Activated naive CD4-positive, alpha-beta T cell treated with anti-CD3 and anti-CD28 coated beads, Interleukin-2, amount 10 ng/mL, durations not matched to agents 7 days and 5 days (primary cell): ENCODE data around the gene JCHAIN.

ENCODE experiments used
- CTCF ChIA-PET: fragments of 350-600 bp; sonication (Branson Sonifier 250); formaldehyde crosslinking; loops from one replicate; lab custom pipeline; 2021; ENCODE audit warnings: antibody characterized with exemption; lab: Charles Lee
- DNase-seq: peaks from one replicate; pipeline ENCODE4 v3.0.0-alpha.2; 2020
- H3K27ac Mint-ChIP-seq: one replicate; pipeline ENCODE4 v1.8.0; 2021; ENCODE audit warnings: mild to moderate bottlenecking, moderate library complexity, mixed read lengths
- H3K27me3 Mint-ChIP-seq: one replicate; pipeline ENCODE4 v1.8.0; 2021; ENCODE audit warnings: mild to moderate bottlenecking, mixed read lengths
- H3K36me3 Mint-ChIP-seq: one replicate; pipeline ENCODE4 v1.8.0; 2021; ENCODE audit warnings: mixed read lengths
- H3K4me1 Mint-ChIP-seq: one replicate; pipeline ENCODE4 v1.8.0; 2021; ENCODE audit warnings: mixed read lengths
- H3K4me3 Mint-ChIP-seq: one replicate; pipeline ENCODE4 v1.8.0; 2021; ENCODE audit warnings: mild to moderate bottlenecking, moderate library complexity, mixed read lengths
- H3K9me3 Mint-ChIP-seq: one replicate; pipeline ENCODE4 v1.8.0; 2021; ENCODE audit warnings: mixed read lengths

Gene JCHAIN

DNA sequence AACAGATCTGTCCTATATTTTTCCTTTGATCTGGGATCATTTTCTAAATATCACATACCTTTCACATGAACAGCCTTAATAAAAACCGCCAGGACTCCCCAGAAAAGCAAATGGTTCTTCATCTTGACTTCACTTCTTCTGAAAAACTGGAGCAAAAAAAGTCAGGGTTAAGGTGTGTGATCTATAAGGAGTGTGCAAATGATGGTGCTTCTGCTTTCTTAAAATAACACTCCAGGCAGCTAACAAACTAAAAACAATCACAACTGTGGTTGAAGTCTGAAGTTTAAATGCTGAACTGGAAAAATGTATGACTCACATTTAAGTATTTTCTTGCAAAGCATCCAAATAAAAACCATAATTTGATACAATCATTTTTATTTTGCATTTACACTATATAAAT lies at the start of gene JCHAIN:
Gene JCHAIN (minus strand): TSS at position 140 of the 400 bp plus-strand sequence. CDS start 18 bp downstream, at position 122.
- Mint-ChIP-seq H3K4me3 (no peak within 1 kb of the TSS), H3K9me3 (no peaks in the 10 kb centered on the region), H3K27ac (no peak within 1 kb of the TSS), H3K36me3 (no peaks in the 10 kb centered on the region), H3K27me3 (peaks cover 5% of the 10 kb centered on the region), H3K4me1 (peaks cover 30% of the 10 kb centered on the region)
- CTCF ChIA-PET = no interaction called here
- no peak for DNase-seq

DNA sequence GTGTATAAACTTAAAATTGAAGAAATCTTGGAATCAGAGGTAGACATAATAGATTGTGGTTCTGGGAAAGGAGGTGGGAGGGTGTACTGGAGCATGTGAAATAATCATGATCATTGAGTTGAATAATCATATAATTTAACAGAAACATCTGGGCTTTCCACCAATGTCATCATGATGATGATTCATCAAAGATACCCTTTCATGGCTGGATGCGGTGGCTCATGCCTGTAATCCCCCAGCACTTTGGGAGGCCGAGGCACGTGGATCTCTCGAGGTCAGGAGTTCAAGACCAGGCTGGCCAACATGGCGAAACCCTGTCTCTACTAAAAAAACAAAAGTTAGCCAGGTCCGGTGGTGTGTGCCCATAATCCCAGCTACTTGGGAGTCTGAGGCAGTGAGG lies 48.8 kb upstream of the JCHAIN start:
- peaks cover 5% of the 10 kb centered on the region for H3K36me3 Mint-ChIP-seq
- no peaks in the 10 kb centered on the region for H3K9me3 Mint-ChIP-seq
- H3K27me3 Mint-ChIP-seq = no peaks in the 10 kb centered on the region
- no peak for DNase-seq
- H3K4me1 Mint-ChIP-seq = peaks cover 37% of the 10 kb centered on the region
- H3K27ac Mint-ChIP-seq = no peak overlapping the region
- CTCF ChIA-PET = no interaction called here
- H3K4me3 Mint-ChIP-seq = no peak overlapping the region

DNA sequence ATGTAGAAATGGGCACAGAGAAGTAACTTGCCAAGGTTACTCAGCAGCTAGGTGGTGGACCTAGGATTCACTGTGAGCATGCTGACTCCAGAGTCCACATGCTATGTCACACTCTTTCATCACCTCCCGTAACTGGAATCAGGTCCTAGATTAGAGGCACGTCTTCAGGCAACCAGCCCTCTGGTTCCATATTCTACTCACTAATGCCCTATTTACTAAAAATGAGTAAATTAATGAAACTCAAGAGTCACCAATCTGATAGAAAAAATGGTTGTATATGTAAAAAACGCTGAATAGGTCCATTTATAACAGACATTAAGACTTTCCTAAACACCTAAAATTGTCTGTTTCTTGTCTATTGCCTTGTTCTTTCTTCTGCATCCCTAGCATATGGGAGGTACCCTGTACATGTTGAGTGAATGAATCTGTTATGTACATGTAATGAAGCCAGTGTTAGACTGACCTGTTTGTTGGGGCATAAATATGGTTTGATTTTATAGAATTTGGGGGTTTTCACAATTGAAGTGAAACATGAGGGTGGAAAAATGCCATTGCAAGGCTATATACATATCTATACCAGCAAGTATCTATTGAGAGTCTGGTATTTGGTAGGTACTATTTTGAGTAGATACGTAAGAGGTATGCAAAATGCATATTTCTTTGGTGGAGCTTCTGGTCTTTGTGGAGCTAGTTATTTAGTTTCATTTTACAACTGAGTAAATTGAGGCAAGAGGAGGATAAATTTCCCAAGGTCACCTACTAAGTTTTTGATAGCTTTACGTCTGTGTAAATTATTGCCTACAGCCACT lies 48.0 kb upstream of the JCHAIN start:
- Mint-ChIP-seq H3K27me3 (no peaks in the 10 kb centered on the region), H3K27ac (no peak overlapping the region), H3K4me1 (peaks cover 44% of the 10 kb centered on the region), H3K4me3 (no peak overlapping the region), H3K36me3 (peaks cover 5% of the 10 kb centered on the region), H3K9me3 (no peaks in the 10 kb centered on the region)
- CTCF ChIA-PET = interaction anchor here (0.8 to 1.0 kb wide), 2 partner anchors 8 to 25 kb away, joined by 3 read pairs; no protein-coding TSS in a partner anchor
- DNase-seq = no peak

DNA sequence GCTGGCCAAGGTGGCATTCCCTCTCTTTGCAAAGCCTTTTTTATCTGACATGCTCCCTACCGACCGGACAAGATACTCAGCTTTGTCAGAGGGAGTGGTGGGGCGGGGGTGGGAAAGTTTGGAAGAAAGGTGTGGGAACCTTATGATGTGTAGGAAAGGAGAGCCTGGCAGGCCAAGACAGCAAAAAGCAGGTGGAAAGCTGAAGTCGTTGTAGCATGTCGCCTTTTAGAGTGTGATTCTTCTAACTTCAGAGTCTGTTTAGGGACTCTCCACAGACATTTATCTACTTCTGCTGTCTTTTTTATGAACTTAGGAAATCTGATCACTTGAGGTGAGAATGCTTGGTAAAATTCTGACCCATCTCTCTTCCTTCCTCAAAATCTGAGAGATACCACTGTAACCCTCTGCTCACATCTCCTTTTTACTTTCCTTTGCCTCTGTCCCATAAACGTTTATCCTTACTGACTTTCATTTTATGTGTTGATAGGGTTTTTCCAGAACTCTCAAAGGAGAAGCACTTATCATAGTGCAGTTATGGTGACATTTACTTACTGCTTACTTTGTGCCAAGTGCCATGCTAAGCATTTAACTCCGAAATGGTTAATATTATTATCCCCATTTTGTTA lies 47.3 kb upstream of the JCHAIN start:
- H3K27ac Mint-ChIP-seq = no peak overlapping the region
- no peak overlapping the region for H3K4me3 Mint-ChIP-seq
- CTCF ChIA-PET = interaction anchor here (0.5 to 1.3 kb wide), 5 partner anchors 8 to 24 kb away, joined by 3 to 7 read pairs (median 3); no protein-coding TSS in a partner anchor
- no peaks in the 10 kb centered on the region for H3K27me3 Mint-ChIP-seq
- H3K36me3 Mint-ChIP-seq = peaks cover 5% of the 10 kb centered on the region
- peaks cover 44% of the 10 kb centered on the region for H3K4me1 Mint-ChIP-seq
- H3K9me3 Mint-ChIP-seq = no peaks in the 10 kb centered on the region
- no peak for DNase-seq

DNA sequence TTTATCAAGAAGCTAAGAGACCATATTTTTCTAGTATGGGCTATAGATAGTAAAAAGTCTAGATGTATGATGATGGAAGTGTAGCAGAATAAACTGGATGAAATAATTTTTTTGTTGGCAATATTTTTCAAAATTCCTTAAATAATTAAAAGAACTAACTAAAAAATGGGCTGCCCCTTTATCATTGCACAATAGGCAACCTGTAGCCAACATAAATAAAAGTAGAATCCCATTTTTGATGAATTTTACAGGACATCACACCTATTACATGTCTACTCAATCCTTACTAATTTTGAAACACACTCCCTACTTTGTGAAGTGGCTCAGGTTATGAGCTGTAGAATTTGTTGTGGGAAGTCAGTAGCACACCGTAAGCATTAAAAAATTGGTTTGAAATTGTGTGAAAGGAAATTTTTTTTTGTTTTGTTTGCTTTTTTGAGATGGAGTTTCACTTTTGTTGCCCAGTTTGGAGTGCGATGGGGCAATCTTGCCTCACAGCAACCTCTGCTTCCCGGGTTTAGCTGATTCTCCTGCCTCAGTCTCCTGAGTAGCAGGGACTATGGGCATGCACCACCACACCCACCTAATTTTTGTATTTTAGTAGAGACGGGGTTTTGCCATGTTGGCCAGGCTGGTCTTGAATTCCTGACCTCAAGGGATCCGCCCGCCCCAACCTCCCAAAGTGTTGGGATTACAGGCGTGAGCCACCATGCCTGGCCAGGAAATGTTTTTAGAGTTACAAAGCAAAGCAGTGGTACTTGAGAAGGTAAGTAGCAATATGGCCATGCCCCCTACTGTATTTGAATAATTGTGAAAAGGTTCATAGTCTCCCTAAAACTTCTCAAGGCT lies 46.5 kb upstream of the JCHAIN start:
- H3K4me3 Mint-ChIP-seq = no peak overlapping the region
- H3K27me3 Mint-ChIP-seq = no peaks in the 10 kb centered on the region
- H3K36me3 Mint-ChIP-seq = peaks cover 5% of the 10 kb centered on the region
- DNase-seq = no peak
- no peaks in the 10 kb centered on the region for H3K9me3 Mint-ChIP-seq
- CTCF ChIA-PET = interaction anchor here (1.1 to 1.3 kb wide), 3 partner anchors 9 to 24 kb away, joined by 3 to 7 read pairs (median 3); no protein-coding TSS in a partner anchor
- peaks cover 44% of the 10 kb centered on the region for H3K4me1 Mint-ChIP-seq
- H3K27ac Mint-ChIP-seq = no peak overlapping the region

DNA sequence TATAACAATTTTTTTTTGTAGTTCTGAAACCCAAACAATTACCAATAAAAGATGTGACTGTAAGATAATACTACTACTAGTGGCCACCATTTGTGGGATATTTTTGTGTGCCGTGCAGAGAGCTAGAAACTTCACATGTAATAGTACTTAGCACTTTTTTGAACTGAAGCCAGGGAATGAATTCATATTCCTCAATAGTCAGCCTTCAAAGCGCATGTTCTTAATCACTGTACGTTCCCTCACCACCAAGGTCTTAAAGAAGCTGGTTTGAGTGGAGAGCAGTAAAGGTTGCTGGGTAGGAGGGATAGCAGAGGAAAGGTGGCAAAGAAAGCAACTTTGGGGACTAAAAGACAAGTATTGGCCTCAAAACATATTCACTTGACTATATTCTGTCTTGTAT lies 45.8 kb upstream of the JCHAIN start:
- Mint-ChIP-seq H3K36me3 (peaks cover 5% of the 10 kb centered on the region), H3K27me3 (no peaks in the 10 kb centered on the region), H3K27ac (no peak overlapping the region), H3K9me3 (no peaks in the 10 kb centered on the region), H3K4me1 (peaks cover 49% of the 10 kb centered on the region), H3K4me3 (no peak overlapping the region)
- no peak for DNase-seq
- CTCF ChIA-PET = interaction anchor here (0.6 to 1.2 kb wide), 3 partner anchors 8 to 110 kb away, joined by 3 to 7 read pairs (median 4); no protein-coding TSS in a partner anchor

DNA sequence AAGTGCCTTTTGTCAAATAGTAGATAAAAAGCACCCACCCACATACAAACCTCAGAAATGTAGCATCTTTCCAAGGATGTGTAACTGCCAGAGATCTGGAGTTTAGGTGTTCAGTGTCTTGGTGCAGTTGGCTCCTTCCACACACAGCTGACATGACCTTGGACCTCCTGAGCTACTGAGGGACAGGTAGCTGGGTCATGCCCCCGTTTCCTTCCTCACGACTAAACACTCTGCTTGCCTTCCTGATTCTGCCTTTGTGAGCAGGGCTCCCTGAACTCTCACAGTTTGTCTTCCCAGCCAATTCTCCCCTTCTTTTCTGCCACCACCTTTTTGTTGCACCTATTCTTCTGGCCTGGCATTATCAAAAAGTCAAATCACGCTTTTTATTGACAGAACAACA lies 45.3 kb upstream of the JCHAIN start:
- Mint-ChIP-seq H3K27ac (no peak overlapping the region), H3K36me3 (peaks cover 5% of the 10 kb centered on the region), H3K9me3 (no peaks in the 10 kb centered on the region), H3K4me3 (no peak overlapping the region), H3K27me3 (no peaks in the 10 kb centered on the region), H3K4me1 (peaks cover 53% of the 10 kb centered on the region)
- CTCF ChIA-PET = interaction anchor here (0.6 kb wide), 1 partner anchor 111 kb away, joined by 4 read pairs; no protein-coding TSS in a partner anchor
- no peak for DNase-seq

DNA sequence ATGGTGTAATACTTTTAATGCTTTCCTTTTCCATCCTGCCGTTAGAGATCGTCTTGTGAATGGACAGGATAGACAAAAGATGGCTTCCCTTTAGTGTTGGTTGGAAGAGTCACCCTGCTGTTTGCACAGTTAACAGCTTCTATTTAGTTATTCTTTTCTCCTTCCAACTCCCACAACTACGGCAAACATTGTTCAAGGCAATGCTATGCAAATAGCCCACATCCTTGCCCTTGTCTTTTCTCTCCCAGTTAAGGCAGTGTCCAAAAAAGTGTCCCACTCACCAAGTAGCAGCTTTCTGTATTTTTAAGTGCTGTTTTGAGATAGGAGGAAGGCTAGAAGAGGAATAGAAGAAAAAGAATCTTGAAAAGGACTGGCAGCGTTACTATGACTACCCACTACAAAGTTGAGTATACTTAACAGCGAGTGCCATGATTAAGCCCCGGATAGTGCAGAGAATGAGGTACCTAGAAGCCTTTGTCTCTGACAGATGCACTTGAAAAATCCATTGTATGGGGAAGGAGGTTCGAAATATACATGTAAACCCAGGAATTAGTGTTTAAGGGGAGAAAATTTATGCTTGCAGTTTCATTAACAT lies 43.4 kb upstream of the JCHAIN start:
- peaks cover 4% of the 10 kb centered on the region for H3K36me3 Mint-ChIP-seq
- H3K4me1 Mint-ChIP-seq = peaks cover 58% of the 10 kb centered on the region
- CTCF ChIA-PET = no interaction called here
- H3K9me3 Mint-ChIP-seq = no peaks in the 10 kb centered on the region
- no peak overlapping the region for H3K27ac Mint-ChIP-seq
- no peaks in the 10 kb centered on the region for H3K27me3 Mint-ChIP-seq
- DNase-seq = no peak
- no peak overlapping the region for H3K4me3 Mint-ChIP-seq

DNA sequence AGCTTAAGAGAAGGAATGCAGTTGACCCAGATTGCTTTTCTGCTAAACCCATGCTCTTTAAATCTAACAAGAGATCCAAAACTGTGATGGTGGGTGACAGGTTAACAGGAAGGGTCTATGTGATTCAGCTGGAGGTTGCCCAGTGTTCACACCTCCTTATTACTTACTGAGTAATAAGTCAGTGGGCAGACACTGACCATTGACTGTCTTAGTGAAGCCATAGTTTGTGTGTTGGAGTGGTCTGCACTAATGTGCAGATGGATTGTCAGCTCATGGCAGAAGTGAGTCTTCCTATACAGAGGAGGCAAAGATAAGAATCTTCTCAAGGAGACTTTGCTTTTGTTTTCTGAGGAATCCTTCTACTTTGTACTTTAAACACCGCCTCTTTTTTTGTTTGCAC lies 40.2 kb upstream of the JCHAIN start:
- H3K27ac Mint-ChIP-seq = peak overlapping the region; percentile 77
- H3K27me3 Mint-ChIP-seq = no peaks in the 10 kb centered on the region
- H3K36me3 Mint-ChIP-seq = peaks cover 2% of the 10 kb centered on the region
- peaks cover 47% of the 10 kb centered on the region for H3K4me1 Mint-ChIP-seq
- no peaks in the 10 kb centered on the region for H3K9me3 Mint-ChIP-seq
- DNase-seq = no peak
- peak overlapping the region; percentile 82 for H3K4me3 Mint-ChIP-seq
- CTCF ChIA-PET = interaction anchor here (0.7 to 4.2 kb wide), 7 partner anchors 15 to 89 kb away, joined by 4 to 14 read pairs (median 5); partner anchors contain the start of genes RUFY3 and UTP3

DNA sequence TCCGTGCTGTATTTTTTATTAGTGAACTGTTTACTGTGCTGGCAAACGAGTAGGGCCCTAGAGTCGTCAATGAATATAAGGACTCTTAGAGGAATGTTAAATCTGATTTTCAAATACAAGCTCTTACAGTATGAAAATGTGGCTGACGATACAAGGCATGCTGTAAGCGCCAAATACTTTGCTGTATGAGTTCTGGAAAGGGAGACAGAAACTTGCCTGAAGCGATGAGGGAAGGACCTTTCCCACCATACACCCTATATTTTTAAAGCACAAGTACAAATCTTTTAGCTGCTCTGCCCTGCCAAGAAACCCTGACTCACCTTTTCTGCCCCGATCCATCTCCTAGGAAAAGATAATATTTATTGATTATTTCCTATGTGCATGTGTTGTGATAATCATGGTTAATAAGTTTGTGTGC lies 39.7 kb upstream of the JCHAIN start:
- Mint-ChIP-seq H3K36me3 (peaks cover 2% of the 10 kb centered on the region), H3K9me3 (no peaks in the 10 kb centered on the region), H3K4me3 (peak overlapping the region; percentile 82), H3K27ac (peak overlapping the region; percentile 77), H3K27me3 (no peaks in the 10 kb centered on the region), H3K4me1 (peaks cover 44% of the 10 kb centered on the region)
- no peak for DNase-seq
- CTCF ChIA-PET = interaction anchor here (0.6 to 4.2 kb wide), 8 partner anchors 8 to 304 kb away, joined by 3 to 14 read pairs (median 4); partner anchors contain the start of genes RUFY3 and UTP3

DNA sequence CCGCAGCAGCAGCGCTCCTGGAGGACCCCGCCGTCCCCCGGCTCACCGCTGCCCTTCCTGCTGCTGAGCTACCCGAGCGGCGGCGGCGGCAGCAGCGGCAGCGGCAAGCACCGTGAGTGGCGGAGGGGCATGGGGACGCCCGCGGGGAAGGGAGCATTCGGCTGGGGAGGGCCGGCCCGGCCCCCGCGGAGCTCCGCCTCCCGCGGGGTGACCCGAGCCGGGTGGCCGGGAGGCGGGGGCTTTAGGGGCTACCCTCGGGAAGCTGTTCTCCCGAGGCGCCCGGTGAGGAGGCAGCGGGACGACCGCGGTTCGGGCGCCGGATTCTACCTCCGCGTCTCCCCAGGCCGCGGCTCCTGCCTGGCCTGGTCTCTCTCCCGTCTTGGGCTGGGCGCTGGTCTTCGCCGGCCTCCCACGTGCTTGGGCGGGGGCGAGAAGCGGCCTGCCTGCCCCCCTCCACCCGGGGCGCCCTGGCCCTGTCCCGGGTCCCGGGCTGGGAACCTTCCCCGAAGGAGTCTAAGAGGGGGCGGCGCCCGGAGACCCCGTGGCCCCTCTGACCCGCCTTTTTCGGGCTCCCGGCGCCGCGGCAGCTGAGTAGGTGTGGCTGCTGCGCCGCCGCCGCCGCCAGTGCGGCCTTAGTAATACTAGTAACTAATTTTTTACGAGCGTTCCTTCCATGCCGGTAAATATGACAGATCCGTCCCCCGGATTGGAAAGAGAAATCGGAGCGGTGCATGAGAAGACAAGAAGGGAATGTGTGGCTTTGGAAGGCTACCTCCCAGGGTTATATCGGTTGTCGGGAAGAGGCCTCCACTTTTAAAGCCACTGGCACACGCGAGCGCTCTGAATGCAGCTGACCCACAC lies 39.1 kb upstream of the JCHAIN start:
- DNase-seq = peak; percentile 80
- Mint-ChIP-seq H3K9me3 (no peaks in the 10 kb centered on the region), H3K4me3 (peak overlapping the region; percentile 82), H3K36me3 (peaks cover 2% of the 10 kb centered on the region), H3K27me3 (no peaks in the 10 kb centered on the region), H3K27ac (peak overlapping the region; percentile 77), H3K4me1 (peaks cover 44% of the 10 kb centered on the region)
- CTCF ChIA-PET = interaction anchor here (0.6 to 4.2 kb wide), 12 partner anchors 8 to 305 kb away, joined by 3 to 14 read pairs (median 4); partner anchors contain the start of genes GRSF1, RUFY3 and UTP3

DNA sequence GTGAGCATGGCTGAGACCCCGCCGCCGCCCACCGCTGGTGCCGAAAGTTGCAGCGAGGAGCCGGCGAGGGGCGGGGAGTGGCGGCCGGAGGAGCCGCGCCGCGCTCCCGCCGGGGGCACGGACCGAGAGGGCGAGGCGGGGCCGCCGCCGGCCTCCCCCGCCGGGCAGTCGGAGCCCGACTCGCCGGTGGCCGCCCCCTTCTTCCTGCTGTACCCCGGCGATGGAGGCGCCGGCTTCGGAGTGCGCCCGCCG lies 38.5 kb upstream of the JCHAIN start:
- no peaks in the 10 kb centered on the region for H3K27me3 Mint-ChIP-seq
- DNase-seq = no peak
- H3K27ac Mint-ChIP-seq = no peak overlapping the region
- CTCF ChIA-PET = interaction anchor here (0.7 to 4.2 kb wide), 7 partner anchors 8 to 134 kb away, joined by 3 to 14 read pairs (median 5); partner anchors contain the start of genes GRSF1, RUFY3 and UTP3
- H3K4me1 Mint-ChIP-seq = peaks cover 43% of the 10 kb centered on the region
- H3K4me3 Mint-ChIP-seq = peak overlapping the region; percentile 88
- peaks cover 2% of the 10 kb centered on the region for H3K36me3 Mint-ChIP-seq
- H3K9me3 Mint-ChIP-seq = no peaks in the 10 kb centered on the region
